ENCODE results near the gene TTC32. TPM values are rescaled to one million over a fixed set of nuclear protein-coding genes. Genes with fewer than 3 reads are reported as not detected.

Gene TTC32
- total and polyA plus RNA-seq, 2 of the 4 experiments (the other 2 are of a cell fraction) = 1.1 to 3.9 TPM

GRCh38 chr2:19949071-19949470 lies 47.3 kb upstream of the TTC32 start:
- Histone ChIP-seq H4K91ac (ENCODE audit: insufficient read depth, low read depth, low read length) (no peak overlapping the region), H2BK120ac (ENCODE audit: low read depth, low read length) (no peak overlapping the region), H2BK15ac (ENCODE audit: low read depth, low read length) (no peak overlapping the region), H4K5ac (ENCODE audit: low read depth, low read length) (no peak overlapping the region), H3K27ac (ENCODE audit: insufficient read depth, low read length) (no peak overlapping the region), H2AFZ (replicated peaks; ENCODE audit: low read length, poor library complexity) (no peak overlapping the region), H2BK20ac (ENCODE audit: low read depth, low read length) (no peak overlapping the region), H3K4ac (ENCODE audit: low read depth, low read length) (no peak overlapping the region), H3K14ac (replicated peaks; ENCODE audit: low read depth, low read length) (no peak overlapping the region), H3K9me1 (ENCODE audit: insufficient read depth, low read length) (no peaks in the 10 kb centered on the region; the same call in 1 of the 2 replicates), H3K27me3 (ENCODE audit: control insufficient read depth, insufficient read depth, low read length) (no peaks in the 10 kb centered on the region), H3K9ac (ENCODE audit: low read depth, low read length) (no peak overlapping the region), H3K4me2 (ENCODE audit: low read depth, low read length) (0 out of 2 replicates have a peak overlapping the region, but pooled peaks have one; percentile 46), H3K36me3 (ENCODE audit: control insufficient read depth, insufficient read depth, low read length) (peaks cover 3% of the 10 kb centered on the region; the same call in 1 of the 2 replicates), H3K4me1 (ENCODE audit: control insufficient read depth, insufficient read depth, low read length) (peaks cover 5% of the 10 kb centered on the region), H3K18ac (ENCODE audit: low read depth, low read length) (no peak overlapping the region), H2BK5ac (ENCODE audit: low read depth, low read length, poor library complexity, severe bottlenecking) (no peak overlapping the region), H3K79me1 (ENCODE audit: low read depth in 1 of 2, low read length in 2 of 2) (no peaks in the 10 kb centered on the region), H2AK5ac (ENCODE audit: low read depth, low read length) (no peak overlapping the region), H3K4me3 (ENCODE audit: insufficient read depth, low read depth, low read length) (no peak overlapping the region), H4K20me1 (ENCODE audit: insufficient read depth, low read length) (no peaks in the 10 kb centered on the region), H2AK9ac (replicated peaks; ENCODE audit: low read depth, low read length, poor library complexity) (no peak overlapping the region), H3K56ac (ENCODE audit: extremely low read depth, insufficient read depth, low read length) (no peak overlapping the region), H4K8ac (ENCODE audit: low read depth in 2 of 2, low read length in 2 of 2) (no peak overlapping the region), H3K9me3 (ENCODE audit: control insufficient read depth, insufficient read depth, low read length) (no peaks in the 10 kb centered on the region), H3K23ac (ENCODE audit: low read depth, low read length) (no peak overlapping the region)
- POLR2A ChIA-PET (ENCODE audit: unreplicated experiment) = no interaction called here
- in situ Hi-C loops (cut with MboI; ENCODE audit: low sequenced_read_pairs) = no loop called here
- ATAC-seq (ENCODE audit: low read depth) (peak; percentile 52; the same call in 1 of the 2 replicates), DNase-seq (peak; percentile 76)
- no peak for TF ChIP-seq USF2 (IDR thresholded peaks at IDR 0.05; ENCODE audit: low read depth, low read length)
- no peak for TF ChIP-seq CHD1 (IDR thresholded peaks at IDR 0.05; ENCODE audit: low read depth, low read length)
- TF ChIP-seq ELK1 (IDR thresholded peaks at IDR 0.05; ENCODE audit: borderline replicate concordance, low read depth, low read length) = no peak
- no peak for TF ChIP-seq POLR2A (IDR thresholded peaks at IDR 0.05; ENCODE audit: low read depth, low read length)
- TF ChIP-seq RAD21 (IDR thresholded peaks at IDR 0.05; ENCODE audit: low read length) = no peak
- TF ChIP-seq MXI1 (IDR thresholded peaks at IDR 0.05; ENCODE audit: borderline replicate concordance, low read depth, low read length) = no peak
- no peak for TF ChIP-seq CTCF (conservative IDR thresholded peaks at IDR 0.05; ENCODE audit: low read depth, low read length)
- TF ChIP-seq RFX5 (IDR thresholded peaks at IDR 0.05; ENCODE audit: low read depth, low read length) = no peak
- TF ChIP-seq MAFK (IDR thresholded peaks at IDR 0.05; ENCODE audit: low read depth, low read length) = no peak
- TF ChIP-seq BHLHE40 (IDR thresholded peaks at IDR 0.05; ENCODE audit: low read depth, low read length) = no peak
- TF ChIP-seq NFE2L2 (IDR thresholded peaks at IDR 0.05; ENCODE audit: low read depth, low read length) = no peak
- TF ChIP-seq SMC3 (IDR thresholded peaks at IDR 0.05; ENCODE audit: low read depth, low read length) = no peak
- no TSS peak for BruUV-seq (replicated peaks)
- intact Hi-C loops (cut with micrococcal nuclease) = loop anchor here (5.0 kb wide), 1 partner anchor 1172 kb away; no protein-coding TSS in a partner anchor
- CTCF ChIA-PET = interaction anchor here (0.6 to 1.3 kb wide), 2 partner anchors 34 to 35 kb away, joined by 3 to 4 read pairs; no protein-coding TSS in a partner anchor
- dilution Hi-C loops (cut with HindIII; ENCODE audit: low sequenced_read_pairs, unreplicated experiment) = no loop called here

Data from IMR-90 (cell line).